Activated CD4-positive, alpha-beta T cell treated with anti-CD3 and anti-CD28 coated beads for 1 hour (primary cell): ENCODE results near the gene PCBP4.
"Not testable (repeated sequence)": the region's sequence is repeated elsewhere in the genome, so short reads cannot be mapped to it uniquely, and the experiment has no call there.

Experiments used
- DNase-seq: peaks from one replicate; pipeline ENCODE4 v3.0.0-alpha.2; 2020

PCBP4 gene

DNA sequence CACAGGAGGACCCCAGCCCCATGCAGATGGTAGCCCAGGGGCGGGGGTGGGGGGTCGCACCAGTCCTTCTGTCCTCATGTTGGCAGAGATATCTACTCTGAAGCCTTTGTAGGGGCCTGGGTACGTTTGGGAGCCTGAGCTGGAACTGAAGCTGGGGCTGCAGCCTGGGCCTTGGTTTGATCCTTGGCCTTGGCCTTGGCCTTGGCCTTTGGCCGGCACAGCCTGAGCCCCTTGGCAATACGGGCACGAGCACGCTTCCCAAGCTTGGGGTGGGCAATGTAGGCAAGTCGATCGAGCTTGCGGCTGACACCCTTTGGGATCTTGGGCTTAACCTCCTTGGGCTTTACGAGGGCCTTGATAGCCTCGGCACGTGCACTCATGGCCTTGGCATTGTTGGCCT, 26.4 kb upstream of the PCBP4 start:
- DNase-seq = not testable (repeated sequence)

DNA sequence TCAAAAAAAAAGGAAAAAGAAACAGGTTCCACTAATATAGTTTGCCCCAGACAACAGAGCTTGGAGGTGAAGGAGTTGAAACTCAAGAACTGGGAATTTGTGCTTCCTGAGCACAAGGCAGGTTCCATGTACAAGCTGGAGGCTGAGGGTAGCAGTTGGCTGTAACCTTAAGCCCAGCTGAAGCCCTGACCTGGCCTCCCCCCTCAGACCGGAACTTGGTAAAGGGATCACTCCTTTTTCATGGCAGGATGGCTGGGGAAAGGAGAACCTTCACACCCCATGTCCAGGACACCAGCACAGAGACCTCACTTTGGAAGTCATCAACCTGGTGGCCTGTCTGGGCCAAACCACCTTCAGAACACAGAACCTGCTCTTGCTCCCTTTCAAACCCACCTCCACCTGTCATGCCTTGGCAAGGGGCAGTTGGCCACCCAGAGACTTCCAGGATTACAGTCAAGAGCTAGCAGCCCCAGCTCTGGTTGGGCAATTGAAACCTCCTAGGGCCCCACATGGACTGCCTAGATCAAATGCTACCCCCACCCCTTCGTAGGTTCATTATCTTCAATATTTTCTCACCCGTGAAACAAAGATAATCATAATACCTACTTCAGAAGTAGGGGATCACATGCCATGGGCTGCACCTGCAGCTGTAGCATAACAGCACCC, 24.9 kb upstream of the PCBP4 start:
- no peak for DNase-seq

DNA sequence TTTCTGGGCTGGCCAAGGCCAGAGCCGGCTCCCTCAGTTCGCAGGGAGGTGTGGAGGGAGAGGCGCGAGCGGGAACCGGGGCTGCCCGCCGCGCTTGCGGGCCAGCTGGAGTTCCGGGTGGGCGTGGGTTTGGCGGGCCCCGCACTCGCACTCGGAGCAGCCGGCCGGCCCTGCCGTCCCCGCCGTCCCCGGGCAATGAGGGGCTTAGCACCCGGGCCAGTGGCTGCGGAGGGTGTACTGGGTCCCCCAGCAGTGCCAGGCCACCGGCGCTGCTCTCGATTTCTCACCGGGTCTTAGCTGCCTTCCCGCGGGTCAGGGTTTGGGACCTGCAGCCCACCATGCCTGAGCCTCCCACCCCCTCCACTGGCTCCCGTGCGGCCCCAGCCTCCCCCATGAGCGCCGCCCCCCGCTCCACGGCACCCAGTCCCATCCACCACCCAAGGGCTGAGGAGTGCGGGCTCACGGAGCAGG, 23.3 kb upstream of the PCBP4 start:
- not testable (repeated sequence) for DNase-seq

DNA sequence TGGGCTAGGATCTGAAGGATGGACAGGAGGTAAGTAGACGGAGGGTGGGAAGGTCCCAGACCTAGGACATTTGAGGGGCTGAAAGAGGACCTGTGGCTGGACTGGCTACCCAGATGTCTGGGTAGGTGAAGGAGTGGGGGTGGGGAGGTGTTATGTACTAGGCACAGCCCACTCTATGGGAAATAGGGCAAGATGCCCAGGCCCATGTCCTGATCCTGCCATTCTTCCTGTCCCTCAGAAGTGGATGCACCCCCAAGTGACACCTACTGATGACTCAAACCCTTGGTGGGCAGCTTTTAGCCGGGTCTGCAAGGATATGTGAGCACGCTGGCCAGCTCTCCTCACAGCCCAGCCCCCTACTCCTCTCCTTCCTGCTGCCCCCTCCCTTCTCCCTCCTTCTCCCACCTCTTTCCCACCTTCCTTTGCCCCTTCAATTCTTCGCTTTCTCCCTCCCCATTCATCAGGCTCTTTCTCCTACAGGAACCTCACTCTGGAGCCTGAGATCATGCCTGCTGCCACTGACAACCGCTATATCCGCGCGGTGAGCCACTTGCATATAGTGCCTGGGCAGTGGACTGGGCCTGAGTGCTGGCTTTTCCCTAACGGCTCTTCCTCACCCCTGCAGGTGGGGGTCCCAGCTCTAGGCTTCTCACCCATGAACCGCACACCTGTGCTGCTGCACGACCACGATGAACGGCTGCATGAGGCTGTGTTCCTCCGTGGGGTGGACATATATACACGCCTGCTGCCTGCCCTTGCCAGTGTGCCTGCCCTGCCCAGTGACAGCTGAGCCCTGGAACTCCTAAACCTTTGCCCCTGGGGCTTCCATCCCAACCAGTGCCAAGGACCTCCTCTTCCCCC, 21.3 kb upstream of the PCBP4 start:
- DNase-seq = no peak

DNA sequence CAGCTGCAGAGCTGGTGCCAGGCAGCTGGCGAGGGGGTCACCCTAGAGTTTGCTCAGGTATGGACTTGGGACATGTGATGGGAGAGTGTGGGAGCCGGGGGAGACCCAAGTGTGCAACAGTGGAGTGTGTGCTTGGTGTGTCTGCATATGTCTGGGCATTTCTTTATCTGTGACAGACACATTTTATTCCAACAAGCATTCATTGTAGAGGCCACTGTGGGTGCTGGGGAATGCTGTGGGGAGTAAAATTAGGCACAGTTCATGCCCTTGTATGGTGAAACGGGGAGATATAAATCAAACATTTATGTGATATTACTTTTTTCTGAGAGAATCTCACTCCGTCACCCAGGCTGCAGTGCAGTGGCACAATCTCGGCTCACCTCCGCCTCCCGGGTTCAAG, 20.3 kb upstream of the PCBP4 start:
- DNase-seq = no peak

DNA sequence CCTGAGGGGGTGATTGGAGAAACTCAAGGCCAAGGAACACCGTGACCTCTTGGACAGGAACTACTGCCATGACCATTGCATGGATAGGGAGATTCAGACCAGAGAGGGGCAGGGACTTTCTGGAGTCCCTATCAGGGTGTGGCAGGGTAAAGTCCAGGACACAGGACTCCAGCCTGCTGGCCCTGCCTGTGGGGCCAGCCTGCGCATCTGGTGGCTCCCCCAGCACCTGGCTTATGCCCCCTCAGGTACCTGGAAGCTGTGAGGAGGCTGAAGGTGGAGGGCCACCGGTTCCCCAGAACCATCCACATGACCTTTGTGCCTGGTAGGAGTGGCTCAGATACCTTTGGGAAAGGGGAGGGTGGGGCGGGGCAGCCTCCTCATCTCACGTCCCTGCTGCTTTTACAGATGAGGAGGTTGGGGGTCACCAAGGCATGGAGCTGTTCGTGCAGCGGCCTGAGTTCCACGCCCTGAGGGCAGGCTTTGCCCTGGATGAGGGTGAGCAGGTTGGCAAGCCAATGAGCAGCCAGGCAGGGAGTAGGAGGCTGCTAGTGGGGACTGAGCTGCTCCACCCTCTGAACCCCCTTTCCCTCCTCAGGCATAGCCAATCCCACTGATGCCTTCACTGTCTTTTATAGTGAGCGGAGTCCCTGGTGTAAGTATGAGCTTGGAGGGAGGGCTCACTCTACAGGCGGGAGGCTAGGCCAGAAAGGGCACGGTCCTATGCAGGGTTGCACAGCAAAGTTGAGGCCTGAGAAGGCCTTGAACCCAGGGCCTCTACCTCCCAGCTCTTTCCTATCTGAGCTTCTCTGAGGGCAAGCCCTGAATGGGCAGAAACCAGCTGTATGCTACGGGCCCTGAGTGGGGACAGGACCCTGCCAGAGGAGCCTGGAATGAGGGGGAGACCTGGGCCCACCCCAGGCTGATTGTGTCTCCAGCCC, 19.0 kb upstream of the PCBP4 start:
- DNase-seq = no peak

DNA sequence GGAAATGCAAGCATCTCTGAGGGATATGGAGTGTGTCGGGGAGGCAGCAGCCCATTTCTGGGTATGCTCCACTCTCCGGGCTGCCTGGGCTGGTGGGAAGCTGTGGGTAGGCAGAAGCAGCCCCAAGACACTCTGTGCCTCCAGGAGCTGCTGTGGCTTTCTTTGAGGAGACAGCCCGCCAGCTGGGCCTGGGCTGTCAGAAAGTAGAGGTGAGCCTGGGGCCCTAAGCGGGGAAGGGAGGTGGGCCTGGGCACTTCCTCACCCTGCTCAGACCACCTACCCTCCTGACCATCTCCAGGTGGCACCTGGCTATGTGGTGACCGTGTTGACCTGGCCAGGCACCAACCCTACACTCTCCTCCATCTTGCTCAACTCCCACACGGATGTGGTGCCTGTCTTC, 17.8 kb upstream of the PCBP4 start:
- no peak for DNase-seq

DNA sequence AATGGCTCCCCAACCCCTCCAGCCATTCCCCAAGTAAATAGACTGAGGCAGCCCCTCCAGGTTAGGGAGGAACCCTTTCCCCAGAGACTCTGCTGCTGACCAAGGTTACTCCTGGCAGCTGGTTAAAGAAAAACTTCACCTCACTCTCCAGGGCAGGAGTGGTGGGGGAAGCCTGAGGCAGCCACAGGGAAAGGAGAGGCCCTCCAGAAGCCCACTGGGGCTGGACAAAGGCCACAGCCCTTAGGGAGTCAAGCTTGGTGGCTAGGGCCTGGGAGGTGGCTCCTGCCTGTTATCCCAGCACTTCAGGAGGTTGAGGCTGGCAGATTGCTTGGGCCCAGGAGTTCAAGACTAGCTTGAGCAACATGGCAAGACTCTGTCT, 17.0 kb upstream of the PCBP4 start:
- no peak for DNase-seq

DNA sequence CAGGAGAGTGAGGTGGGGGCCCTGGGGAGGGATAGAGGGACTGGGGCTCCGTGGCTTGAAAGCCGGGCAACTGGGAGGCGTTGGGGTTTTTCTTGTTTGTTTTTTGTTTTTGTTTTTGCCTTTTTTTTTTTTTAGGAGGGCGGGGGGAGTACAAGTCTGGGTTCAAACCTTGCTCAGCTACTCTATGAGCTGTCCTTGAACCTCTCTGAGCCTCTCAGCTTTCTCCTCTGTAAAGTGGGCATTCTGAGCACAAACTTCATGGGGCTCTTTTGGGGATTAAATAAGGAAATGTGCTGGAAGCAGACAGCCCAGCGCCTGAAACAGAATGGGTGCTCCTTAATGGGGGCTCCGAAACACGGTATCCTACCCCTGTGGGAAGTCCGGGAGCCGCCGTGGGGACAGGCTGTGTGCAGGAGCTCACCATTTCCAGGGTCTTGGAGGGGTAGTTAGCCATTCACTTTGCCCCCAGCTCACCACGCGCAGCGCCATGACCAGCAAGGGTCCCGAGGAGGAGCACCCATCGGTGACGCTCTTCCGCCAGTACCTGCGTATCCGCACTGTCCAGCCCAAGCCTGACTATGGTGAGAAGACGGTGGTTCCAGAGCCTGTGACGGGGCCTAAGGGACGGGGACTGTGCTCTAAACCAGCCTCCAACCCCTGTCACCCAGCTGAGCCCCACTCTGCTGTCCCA, 16.5 kb upstream of the PCBP4 start:
- DNase-seq = no peak

DNA sequence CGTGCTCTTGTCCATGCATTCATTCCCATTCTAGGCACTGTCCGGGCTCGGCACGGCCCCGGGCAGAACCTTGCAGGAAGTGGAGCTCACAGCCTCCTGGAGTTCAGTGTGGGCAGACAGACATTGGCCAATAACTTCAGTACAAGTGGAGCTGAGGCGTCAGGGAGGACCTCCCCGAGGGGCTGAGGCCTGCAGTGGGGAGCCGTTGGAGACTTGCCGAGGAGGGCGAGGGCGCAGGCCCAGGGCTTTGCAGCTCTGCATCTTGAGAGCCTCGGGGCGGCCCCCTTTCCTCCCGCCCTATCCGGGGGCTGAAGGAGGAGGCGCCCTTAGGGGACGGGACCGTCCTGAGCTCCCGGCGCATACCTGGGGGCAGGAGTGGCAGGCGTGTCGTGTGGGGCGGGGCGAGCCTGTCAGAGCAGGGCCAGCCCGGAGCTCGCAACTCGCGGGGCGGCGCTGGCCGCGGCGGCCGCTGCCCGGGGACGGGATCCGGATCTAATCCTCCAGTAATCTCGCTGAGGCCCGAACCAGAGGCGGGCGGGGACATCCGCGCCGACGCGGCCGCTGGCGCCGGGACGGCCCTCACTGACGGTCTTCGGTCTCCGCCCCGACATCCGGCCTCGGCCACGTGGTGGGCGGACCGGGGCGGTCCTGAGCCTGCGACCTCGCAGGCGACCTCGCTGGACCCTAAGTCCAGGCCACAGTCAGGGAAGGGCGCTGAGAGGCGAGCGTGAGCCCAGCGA, 15.8 kb upstream of the PCBP4 start, which contains the start of gene ACY1:
ACY1 (plus strand) TSS at position 698 of the 740 bp plus-strand sequence. CDS start 530 bp downstream, outside the sequence.
- peak; percentile 43 for DNase-seq

DNA sequence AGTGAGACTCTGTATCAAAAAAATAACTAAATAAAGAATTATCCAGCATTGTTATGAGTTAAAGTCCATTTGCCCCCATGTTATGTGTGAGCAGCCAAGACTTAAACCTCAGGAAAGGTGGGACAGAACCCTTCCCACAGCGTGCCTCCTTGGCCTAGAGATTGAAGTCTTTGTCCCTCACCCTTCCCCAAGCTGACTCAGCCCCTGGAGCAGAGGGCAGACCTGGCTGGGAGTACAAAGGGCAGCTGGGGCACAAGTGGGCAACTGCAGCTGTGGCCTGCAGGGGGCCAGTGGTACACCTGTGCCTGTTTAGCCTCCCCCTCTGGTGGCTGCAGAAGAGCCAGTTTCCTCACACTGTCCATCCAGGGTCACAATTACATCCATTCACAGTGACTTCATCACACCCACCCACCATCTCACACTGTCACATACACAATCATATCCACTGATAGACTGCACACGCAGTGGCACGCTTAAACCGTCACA, 15.1 kb upstream of the PCBP4 start:
- DNase-seq = no peak

DNA sequence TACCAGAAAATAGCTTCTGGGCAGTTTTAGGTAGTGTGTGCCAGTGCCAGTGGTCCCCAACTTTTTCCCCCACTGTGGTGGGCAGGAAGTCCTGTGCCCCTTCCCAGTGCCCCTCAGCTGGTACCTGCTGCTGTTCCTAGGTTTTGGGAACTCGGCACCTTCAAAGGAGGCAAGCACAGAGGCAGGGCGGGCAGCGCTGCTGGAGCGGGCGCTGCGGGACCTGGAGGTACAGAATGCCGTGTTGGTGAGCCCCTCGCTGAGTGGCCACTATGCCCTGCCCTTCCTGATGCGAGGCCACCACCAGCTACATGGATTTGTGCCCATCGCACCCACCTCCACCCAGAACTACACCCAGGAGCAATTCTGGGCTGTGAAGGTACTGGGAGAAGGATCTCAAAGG, 13.0 kb upstream of the PCBP4 start:
- DNase-seq = no peak

DNA sequence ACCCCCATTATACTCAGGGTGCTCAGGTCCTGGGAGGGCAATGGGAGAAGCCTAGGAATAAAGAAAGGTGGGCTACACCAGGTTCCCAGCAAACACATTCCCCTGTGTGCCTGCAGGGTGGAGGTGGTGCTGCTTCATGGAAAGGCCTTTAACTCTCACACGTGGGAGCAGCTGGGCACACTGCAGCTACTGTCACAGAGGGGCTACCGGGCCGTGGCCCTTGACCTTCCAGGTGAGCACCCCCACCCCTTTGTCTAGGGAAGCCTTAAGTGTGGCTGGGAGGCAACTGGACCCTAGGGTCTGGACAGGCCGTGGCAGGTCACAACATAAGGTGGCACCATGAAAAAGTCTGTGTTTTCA, 10.9 kb upstream of the PCBP4 start:
- no peak for DNase-seq

DNA sequence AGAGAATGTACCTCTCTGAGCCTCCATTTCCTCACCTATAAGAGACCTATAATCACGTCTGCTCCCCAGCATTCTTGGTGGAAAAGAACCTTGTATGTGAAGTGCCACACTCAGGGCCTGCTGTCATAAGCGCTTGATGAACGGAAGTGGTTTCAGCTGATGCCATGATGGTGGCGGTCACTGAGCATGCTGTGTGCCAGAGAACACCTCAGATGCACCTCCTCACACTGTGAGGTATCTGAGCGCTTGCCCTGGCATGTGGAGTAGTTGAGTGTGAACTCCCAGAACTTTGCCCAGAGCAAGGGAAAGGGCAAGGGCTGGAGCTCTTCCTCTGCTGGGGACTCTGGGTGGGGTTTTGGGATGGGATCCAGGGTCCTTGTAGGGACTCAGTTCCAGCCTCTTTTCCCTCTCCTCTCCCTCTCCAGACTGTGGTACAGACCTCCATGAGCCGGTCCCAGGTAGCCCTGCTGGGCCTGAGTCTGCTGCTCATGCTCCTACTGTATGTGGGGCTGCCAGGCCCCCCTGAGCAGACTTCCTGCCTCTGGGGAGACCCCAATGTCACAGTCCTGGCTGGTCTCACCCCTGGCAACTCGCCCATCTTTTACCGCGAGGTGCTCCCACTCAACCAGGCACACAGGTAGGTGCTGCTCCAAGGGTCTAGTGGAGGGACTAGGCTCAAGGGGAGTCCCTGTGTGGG, 10.3 kb upstream of the PCBP4 start:
- DNase-seq = peak; percentile 23

DNA sequence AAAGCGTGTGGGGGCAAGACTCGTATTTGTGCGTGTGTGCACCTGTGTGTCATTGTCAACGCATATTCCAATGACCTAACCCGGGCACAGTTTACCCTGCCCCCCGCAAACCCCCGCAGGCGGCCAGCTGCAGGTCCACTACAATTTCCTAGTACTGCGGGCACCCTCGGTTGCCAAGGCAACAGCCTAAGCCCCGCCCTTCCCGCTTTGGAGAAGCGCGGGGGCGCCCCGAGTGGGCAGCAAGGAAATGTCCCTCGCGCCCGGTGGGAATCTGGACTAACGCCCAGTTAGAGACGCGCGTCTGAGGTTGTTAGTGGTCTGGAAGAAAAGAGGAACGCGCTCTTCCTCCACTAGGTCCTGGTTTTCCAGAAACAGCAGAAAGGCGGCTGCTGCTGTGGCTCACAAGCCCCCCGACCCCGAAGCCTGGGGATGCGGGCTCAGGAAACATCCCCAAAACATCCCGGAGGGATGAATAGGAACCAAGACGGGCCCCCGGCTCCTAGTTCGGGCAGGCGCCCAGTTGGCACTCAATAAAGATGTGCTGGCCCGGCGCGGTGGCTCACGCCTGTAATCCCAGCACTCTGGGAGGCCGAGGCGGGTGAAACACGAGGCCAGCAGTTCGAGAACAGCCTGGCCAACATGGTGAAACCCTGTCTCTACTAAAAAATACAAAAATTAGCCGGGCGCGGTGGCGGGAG, 8.7 kb upstream of the PCBP4 start:
- no peak for DNase-seq

DNA sequence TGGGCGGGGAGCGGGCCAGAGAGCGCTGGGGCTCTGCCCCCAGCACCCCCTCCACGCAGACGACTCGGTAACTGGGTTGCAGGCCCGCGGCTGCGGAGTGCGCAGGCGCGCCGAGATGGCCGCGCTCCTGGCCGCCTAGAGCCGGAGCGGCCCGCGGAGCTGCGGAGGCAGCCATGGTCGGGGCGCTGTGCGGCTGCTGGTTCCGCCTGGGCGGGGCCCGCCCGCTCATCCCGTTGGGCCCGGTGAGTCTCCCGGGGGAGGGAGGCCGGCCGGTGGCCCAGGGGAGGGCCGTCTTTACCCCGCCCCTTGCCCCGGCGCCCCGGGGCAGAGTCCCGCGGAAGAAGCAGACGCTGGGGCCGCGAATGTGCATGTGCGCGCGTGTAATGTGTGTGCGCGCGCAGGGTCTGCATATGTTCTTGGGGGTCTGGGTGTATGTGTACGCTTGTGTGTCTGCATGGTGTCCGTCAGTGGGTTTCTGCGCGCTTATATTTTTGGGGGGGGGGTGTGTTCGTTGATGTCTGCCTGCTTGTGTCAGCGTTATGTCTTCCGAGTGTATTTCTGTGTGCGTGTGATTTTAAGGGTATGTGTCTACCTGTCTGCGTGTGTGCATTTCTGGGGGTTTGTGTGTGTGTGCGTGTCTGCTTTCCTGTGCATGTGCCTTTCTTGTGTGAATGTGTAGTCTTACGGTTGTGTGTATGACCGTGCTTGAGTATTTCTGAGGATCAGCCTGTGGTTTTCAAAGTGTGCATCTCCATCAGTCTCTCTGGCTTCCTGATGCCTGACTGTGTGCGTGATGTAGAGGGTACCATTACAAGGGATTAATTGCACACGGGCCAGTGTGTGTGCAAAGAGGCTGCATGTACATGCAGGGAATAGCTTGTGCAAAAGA, 8.0 kb upstream of the PCBP4 start, which contains the start of gene ABHD14A:
ABHD14A (plus strand) TSS at position 102 of the 889 bp plus-strand sequence; CDS start at position 174, 72 bp downstream.
- DNase-seq = peak; percentile 62

DNA sequence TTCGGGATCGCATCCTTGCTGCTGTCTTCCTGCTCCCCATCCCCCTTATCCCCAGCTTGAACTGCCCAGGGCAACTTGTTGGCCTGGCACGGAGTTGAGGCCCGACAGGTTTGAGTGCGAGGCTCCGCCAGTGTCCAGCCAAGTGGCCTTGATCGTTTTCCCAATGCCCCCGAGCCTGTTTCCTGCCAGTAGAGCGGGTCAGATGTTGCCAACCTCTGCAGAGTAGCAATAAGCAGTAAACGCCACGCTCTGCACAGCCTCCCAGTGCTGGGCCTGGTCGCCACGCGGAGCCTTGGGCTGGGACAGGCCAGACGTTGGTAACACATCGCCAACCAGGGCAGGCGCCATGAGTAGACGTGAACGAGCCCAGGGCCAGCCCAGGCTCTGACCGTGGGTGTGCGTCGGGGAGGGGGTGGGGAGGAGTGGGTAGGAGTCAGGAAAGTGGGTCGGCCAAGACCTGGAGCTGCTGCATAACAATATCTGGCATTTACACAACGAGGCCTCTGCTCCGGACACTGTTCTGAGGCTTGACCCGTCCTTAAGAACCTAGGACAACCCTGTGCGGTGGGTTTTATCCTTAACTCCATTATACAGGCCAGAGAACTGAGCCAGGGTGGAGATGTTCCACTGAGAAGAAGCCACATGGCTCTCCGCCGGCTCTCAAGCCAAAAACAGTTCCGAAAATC, 7.2 kb upstream of the PCBP4 start:
- DNase-seq = no peak

DNA sequence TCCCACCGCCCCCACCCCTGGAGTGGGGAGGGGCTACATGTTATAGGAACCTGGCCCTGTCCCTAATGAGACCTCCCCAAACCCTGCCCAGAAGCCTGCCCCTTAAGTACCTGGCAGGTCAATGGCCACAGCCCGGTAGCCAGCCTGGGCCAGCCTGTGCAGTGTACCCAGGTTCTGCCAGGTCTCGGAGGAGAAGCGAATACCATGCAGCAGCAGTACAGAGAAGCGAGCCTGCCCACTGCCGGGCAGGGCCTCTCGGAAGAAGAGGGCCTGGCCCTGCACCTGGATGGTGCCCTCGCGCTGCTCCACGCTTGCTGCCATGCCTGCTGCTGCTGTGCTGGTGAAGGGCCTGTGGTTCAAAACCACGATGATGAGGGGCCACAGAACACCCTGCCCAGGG, 4.1 kb upstream of the PCBP4 start:
- no peak for DNase-seq
